PC-3 (cell line): Measurements from ENCODE around the gene PILRA. TPM values are rescaled to one million over a fixed set of nuclear protein-coding genes. Genes with fewer than 3 reads are reported as not detected.

Experiments used
- ATAC-seq: fragments of 200-7000 bp; cut with Tn5 transposase; 2 replicates; pipeline ENCODE4 v1.9.1; 2020; ENCODE audit warnings: mild to moderate bottlenecking, moderate library complexity
- BruUV-seq: library from RNA; stranded (reverse); fragments of 400-500 nt; replicated peaks from 2 replicates; lab custom pipeline; 2021; lab: Mats Ljungman, UMichigan
- CTCF ChIA-PET: fragments of 300-600 bp; sonication (Branson Sonifier 250); formaldehyde crosslinking; loops from one replicate; lab custom pipeline; 2022; ENCODE audit warnings: antibody characterized with exemption; lab: Charles Lee
- POLR2A ChIA-PET: fragments of 300-600 bp; sonication (Branson Sonifier 250); formaldehyde crosslinking; loops from one replicate; lab custom pipeline; 2022; ENCODE audit warnings: antibody characterized with exemption; ENCODE audit not compliant: unreplicated experiment; lab: Charles Lee
- DNase-seq: peaks from one replicate; pipeline ENCODE4 v3.0.0-alpha.2; 2015
- H2AFZ ChIP-seq: fragments of 300-600 bp; sonication (generic); 2 replicates; pipeline ENCODE4 v1.6.0; 2016; ENCODE audit warnings: antibody characterized with exemption, low read length
- H3F3A ChIP-seq: fragments of 300-600 bp; sonication (generic); one replicate; pipeline ENCODE4 v1.6.0; 2017; ENCODE audit warnings: antibody characterized with exemption, low read length, control low read depth, mild to moderate bottlenecking; ENCODE audit not compliant: unreplicated experiment
- H3K27ac ChIP-seq: fragments of 300-600 bp; sonication (generic); 2 replicates; pipeline ENCODE4 v1.5.1; 2016; ENCODE audit warnings: mild to moderate bottlenecking, low read length
- H3K27me3 ChIP-seq: fragments of 300-600 bp; sonication (generic); 2 replicates; pipeline ENCODE4 v1.6.1; 2016; ENCODE audit warnings: low read length, mixed read lengths
- H3K36me3 ChIP-seq: fragments of 300-600 bp; sonication (generic); 2 replicates; pipeline ENCODE4 v1.6.1; 2016; ENCODE audit warnings: low read depth, mixed run types, low read length, mixed read lengths
- H3K4me1 ChIP-seq: fragments of 300-600 bp; sonication (generic); 2 replicates; pipeline ENCODE4 v1.5.1; 2016; ENCODE audit warnings: low read length; ENCODE audit not compliant: insufficient read depth
- H3K4me2 ChIP-seq: fragments of 300-600 bp; sonication (generic); 2 replicates; pipeline ENCODE4 v1.6.0; 2016; ENCODE audit warnings: low read length
- H3K4me3 ChIP-seq: fragments of 300-600 bp; sonication (generic); 2 replicates; pipeline ENCODE4 v1.5.1; 2016; ENCODE audit warnings: mild to moderate bottlenecking, low read length, mixed read lengths
- H3K79me2 ChIP-seq: fragments of 300-600 bp; sonication (generic); 2 replicates; pipeline ENCODE4 v1.6.1; 2017; ENCODE audit warnings: low read length, mixed read lengths
- H3K9ac ChIP-seq: fragments of 300-600 bp; sonication (generic); 2 replicates; pipeline ENCODE4 v1.6.0; 2016; ENCODE audit warnings: mild to moderate bottlenecking, low read length
- H3K9me2 ChIP-seq: fragments of 300-600 bp; sonication (generic); replicated peaks from 2 replicates; pipeline ENCODE4 v1.6.1; 2016; ENCODE audit warnings: mixed run types, low read length, mixed read lengths
- H3K9me3 ChIP-seq: fragments of 300-600 bp; sonication (generic); 2 replicates; pipeline ENCODE4 v1.6.1; 2016; ENCODE audit warnings: low read length, mixed read lengths
- H4K20me1 ChIP-seq: fragments of 300-600 bp; sonication (generic); 2 replicates; pipeline ENCODE4 v1.6.1; 2016; ENCODE audit warnings: low read length, mixed read lengths
- CTCF ChIP-seq: fragments of 300-600 bp; sonication (generic); conservative IDR thresholded peaks from 2 replicates; pipeline ENCODE4 v1.5.1; 2017; ENCODE audit warnings: antibody characterized with exemption, low read depth, mild to moderate bottlenecking, low read length
- EZH2 ChIP-seq: fragments of 300-600 bp; sonication (generic); IDR thresholded peaks from one replicate; pipeline ENCODE4 v1.6.1; 2017; ENCODE audit warnings: antibody characterized with exemption, mild to moderate bottlenecking, low read length; ENCODE audit not compliant: unreplicated experiment
- EZH2phosphoT487 ChIP-seq: fragments of 300-600 bp; sonication (generic); IDR thresholded peaks from 2 replicates; pipeline ENCODE4 v1.6.1; 2018; ENCODE audit warnings: mild to moderate bottlenecking, antibody characterized with exemption, low read length, borderline replicate concordance
- intact Hi-C: fragments of 100-400 bp; cut with micrococcal nuclease; formaldehyde crosslinking; loops from 2 replicates; pipeline ENCODE4 v1.9.0; 2023
- total RNA-seq: library from RNA; depleted of rRNA; stranded (reverse); fragments of >200 nt; gene quantifications from 2 replicates; pipeline ENCODE4 v1.2.3, GENCODE V29; 2014

The PILRA gene
- total RNA-seq, 1 experiment from 2014 or later = 1.9 TPM

- Histone ChIP-seq H3F3A (no peaks in the 10 kb centered on the region), H3K4me3 (no peak overlapping the region), H3K9ac (no peak overlapping the region), H3K36me3 (no peaks in the 10 kb centered on the region), H3K4me1 (no peaks in the 10 kb centered on the region), H3K9me3 (no peaks in the 10 kb centered on the region), H4K20me1 (no peaks in the 10 kb centered on the region), H3K4me2 (no peak overlapping the region), H3K27me3 (no peaks in the 10 kb centered on the region), H3K9me2 (no peaks in the 10 kb centered on the region), H3K79me2 (no peaks in the 10 kb centered on the region), H2AFZ (no peak overlapping the region), H3K27ac (no peak overlapping the region)
- intact Hi-C loops = no loop called here
- POLR2A ChIA-PET = no interaction called here
- CTCF ChIA-PET = no interaction called here
- ATAC-seq (no peak), DNase-seq (no peak)
- no TSS peak for BruUV-seq
- no peak for TF ChIP-seq EZH2
These were observed 24.2 kb downstream of the PILRA start for GRCh38 chr7:100397315-100398081.

- Histone ChIP-seq H3K27me3 (no peaks in the 10 kb centered on the region), H3K4me3 (no peak overlapping the region), H3F3A (no peaks in the 10 kb centered on the region), H2AFZ (no peak overlapping the region), H3K27ac (no peak overlapping the region), H3K36me3 (no peaks in the 10 kb centered on the region), H4K20me1 (no peaks in the 10 kb centered on the region), H3K4me2 (no peak overlapping the region), H3K9ac (no peak overlapping the region), H3K9me3 (no peaks in the 10 kb centered on the region), H3K9me2 (no peaks in the 10 kb centered on the region), H3K4me1 (no peaks in the 10 kb centered on the region), H3K79me2 (no peaks in the 10 kb centered on the region)
- DNase-seq (no peak), ATAC-seq (no peak)
- ChIA-PET CTCF (no interaction called here), POLR2A (no interaction called here)
- intact Hi-C loops = no loop called here
- TF ChIP-seq CTCF = no peak
- no peak for TF ChIP-seq EZH2phosphoT487
- TF ChIP-seq EZH2 = no peak
- no TSS peak for BruUV-seq
These were observed 25.0 kb downstream of the PILRA start for GRCh38 chr7:100398239-100398638.

GRCh38 chr7:100400041-100400440, 26.8 kb downstream of the PILRA start:
- no peak overlapping the region for H2AFZ ChIP-seq
- no TSS peak for BruUV-seq
- H3K27me3 ChIP-seq = no peaks in the 10 kb centered on the region
- H3K4me3 ChIP-seq = no peak overlapping the region
- intact Hi-C loops = loop anchor here (10.0 kb wide), 1 partner anchor 45 kb away; the partner anchor contains the start of gene PILRB
- DNase-seq (no peak), ATAC-seq (no peak)
- no peak overlapping the region for H3K9ac ChIP-seq
- no peak overlapping the region for H3K27ac ChIP-seq
- no peak for TF ChIP-seq EZH2
- no peak for TF ChIP-seq EZH2phosphoT487
- no peak for TF ChIP-seq CTCF
- no peaks in the 10 kb centered on the region for H3K9me2 ChIP-seq
- no peak overlapping the region for H3K4me2 ChIP-seq
- POLR2A ChIA-PET = no interaction called here
- H3K4me1 ChIP-seq = no peaks in the 10 kb centered on the region
- no peaks in the 10 kb centered on the region for H4K20me1 ChIP-seq
- H3F3A ChIP-seq = no peaks in the 10 kb centered on the region
- no peaks in the 10 kb centered on the region for H3K36me3 ChIP-seq
- H3K79me2 ChIP-seq = no peaks in the 10 kb centered on the region
- no peaks in the 10 kb centered on the region for H3K9me3 ChIP-seq
- CTCF ChIA-PET = no interaction called here
